Esophagus muscularis mucosa (tissue), 4 donors: ENCODE results near the gene GPR152. TPM values are rescaled to one million over a fixed set of nuclear protein-coding genes. Genes with fewer than 3 reads are reported as not detected.

Source experiments
- DNase-seq: peaks from one replicate; pipeline ENCODE4 v3.0.0-alpha.2; 2017; ENCODE audit errors: extremely low spot score
- H3K27ac ChIP-seq, 4 donors: fragments of 200-600 bp; sonication (generic); replicated peaks in 1 of 4; 1 replicate in 3 of 4; 2 replicates in 1 of 4; pipeline ENCODE4 v1.5.1; 2016 to 2019; ENCODE audit warnings: mild to moderate bottlenecking in 1 of 4
- H3K27me3 ChIP-seq, 4 donors: fragments of 200-600 bp; sonication (generic); one replicate each; pipeline versions ENCODE4 v1.5.1 to v1.6.0; 2016 to 2019
- H3K36me3 ChIP-seq, 4 donors: fragments of 200-600 bp; sonication (generic); one replicate each; pipeline ENCODE4 v1.5.1; 2016 to 2019
- H3K4me1 ChIP-seq, 4 donors: fragments of 200-600 bp; sonication (generic); one replicate each; pipeline ENCODE4 v1.5.1; 2016 to 2019
- H3K4me3 ChIP-seq, 4 donors: fragments of 200-600 bp; sonication (generic); 1 replicate in 2 of 4; 2 replicates in 2 of 4; pipeline ENCODE4 v1.5.1; 2016 to 2019; ENCODE audit warnings: mild to moderate bottlenecking in 4 of 4, moderate library complexity in 1 of 4
- H3K9me3 ChIP-seq, 4 donors: fragments of 200-600 bp; sonication (generic); 1 replicate in 3 of 4; 2 replicates in 1 of 4; pipeline ENCODE4 v1.5.1; 2016 to 2019
- EP300 ChIP-seq: sonication (generic); formaldehyde crosslinking; IDR thresholded peaks from one replicate; pipeline ENCODE4 v1.6.1; 2017; ENCODE audit warnings: antibody characterized with exemption
- POLR2A ChIP-seq: fragments of 450-650 bp; IDR thresholded peaks from one replicate; pipeline ENCODE4 v1.6.1; 2017; ENCODE audit warnings: antibody characterized with exemption, moderate library complexity, mild to moderate bottlenecking, low read depth
- POLR2AphosphoS5 ChIP-seq, 2 donors: sonication (generic); formaldehyde crosslinking; IDR thresholded peaks; one replicate each; pipeline ENCODE4 v1.6.1; 2017; ENCODE audit warnings: antibody characterized with exemption in 2 of 2
- WGBS: methylation state at CpG from one replicate; pipeline ENCODE4 v1.1.5; 2018; 5-methylcytosine and 5-hydroxymethylcytosine counted together
- intact Hi-C: fragments of 100-400 bp; cut with DNase I; formaldehyde crosslinking; loops from one replicate; pipeline ENCODE4 v1.15.1; 2023
- total RNA-seq, 4 donors: library from RNA; depleted of rRNA; stranded (reverse); fragments of >200 nt; gene quantifications; one replicate each; pipeline versions ENCODE4 v1.1.0 to v1.2.1, GENCODE V29; 2016
- TF ChIP-seq, protein P1 (sequence below), 3 experiments: fragments of 200-600 bp in 2 of 3; fragments of 450-650 bp in 1 of 3; sonication (generic) in 2 of 3; IDR thresholded peaks; one replicate each; pipeline ENCODE4 v1.5.1; 2017 to 2019; ENCODE audit warnings: antibody characterized with exemption in 3 of 3, mild to moderate bottlenecking in 2 of 3, moderate library complexity in 1 of 3

Gene GPR152
- total RNA-seq, 4 donors from 2014 or later: not detected

DNA sequence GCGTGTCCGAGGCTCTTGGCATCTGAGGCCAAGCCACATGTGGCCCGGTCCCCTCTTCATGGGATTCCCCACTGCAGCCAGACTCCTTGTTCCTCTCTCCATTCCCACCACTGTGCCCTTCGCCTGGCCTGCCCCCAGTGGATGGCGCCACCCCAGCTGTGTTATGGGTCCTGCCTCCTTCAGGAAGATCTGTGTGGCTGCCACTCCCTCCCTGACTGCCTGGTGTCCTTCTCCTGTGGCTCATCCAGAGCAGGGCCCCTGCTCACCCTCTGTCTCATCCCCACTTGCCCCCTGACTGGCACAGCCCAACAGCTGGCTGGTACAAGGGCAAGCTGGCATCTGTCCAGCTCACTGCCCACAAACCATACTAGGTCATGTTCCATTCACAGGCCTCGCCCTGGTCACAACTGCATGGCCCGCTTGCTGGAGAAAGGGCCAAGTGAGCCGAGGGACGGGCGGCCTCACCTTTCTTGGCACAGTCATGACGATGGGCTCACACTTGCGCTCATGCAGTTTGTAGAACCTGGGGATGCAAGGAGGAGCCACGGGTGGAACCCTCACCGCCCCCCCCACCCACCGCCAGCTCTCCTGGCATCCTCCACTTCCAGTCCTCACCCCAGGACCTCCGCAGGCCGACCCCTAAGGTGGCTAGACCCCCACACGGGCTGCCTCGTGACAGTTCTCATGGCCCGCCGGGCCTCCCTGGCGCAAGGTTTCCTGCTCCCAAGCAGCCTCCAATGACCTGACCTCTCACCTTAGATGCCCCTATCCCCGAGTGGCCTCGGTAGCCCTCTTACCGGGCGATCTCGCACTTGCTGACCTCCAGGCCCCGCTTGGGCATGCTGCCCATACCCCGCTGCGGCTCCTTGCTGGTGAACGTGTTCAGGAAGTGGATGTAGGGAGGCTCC is 13.0 kb downstream of the GPR152 start:
- intact Hi-C loops: no loop called here
- DNase-seq: no peak
- WGBS: 49% methylated on average over 9 of the region's 31 CpGs
- Histone ChIP-seq H3K27me3 (no peaks in the 10 kb centered on the region), H3K9me3 (no peaks in the 10 kb centered on the region), H3K36me3 (peaks cover 16 to 69% (median 60%) of the 10 kb centered on the region in 4 donors), H3K27ac (peak overlapping the region; percentile 45 to 61 (median 58)), H3K4me3 (no peak overlapping the region), H3K4me1 (peaks cover 24 to 78% (median 59%) of the 10 kb centered on the region in 4 donors)
- TF ChIP-seq POLR2AphosphoS5 (IDR thresholded peaks at IDR 0.05) (no peak), POLR2A (no peak), EP300 (no peak)
- TF ChIP-seq, protein P1, sequence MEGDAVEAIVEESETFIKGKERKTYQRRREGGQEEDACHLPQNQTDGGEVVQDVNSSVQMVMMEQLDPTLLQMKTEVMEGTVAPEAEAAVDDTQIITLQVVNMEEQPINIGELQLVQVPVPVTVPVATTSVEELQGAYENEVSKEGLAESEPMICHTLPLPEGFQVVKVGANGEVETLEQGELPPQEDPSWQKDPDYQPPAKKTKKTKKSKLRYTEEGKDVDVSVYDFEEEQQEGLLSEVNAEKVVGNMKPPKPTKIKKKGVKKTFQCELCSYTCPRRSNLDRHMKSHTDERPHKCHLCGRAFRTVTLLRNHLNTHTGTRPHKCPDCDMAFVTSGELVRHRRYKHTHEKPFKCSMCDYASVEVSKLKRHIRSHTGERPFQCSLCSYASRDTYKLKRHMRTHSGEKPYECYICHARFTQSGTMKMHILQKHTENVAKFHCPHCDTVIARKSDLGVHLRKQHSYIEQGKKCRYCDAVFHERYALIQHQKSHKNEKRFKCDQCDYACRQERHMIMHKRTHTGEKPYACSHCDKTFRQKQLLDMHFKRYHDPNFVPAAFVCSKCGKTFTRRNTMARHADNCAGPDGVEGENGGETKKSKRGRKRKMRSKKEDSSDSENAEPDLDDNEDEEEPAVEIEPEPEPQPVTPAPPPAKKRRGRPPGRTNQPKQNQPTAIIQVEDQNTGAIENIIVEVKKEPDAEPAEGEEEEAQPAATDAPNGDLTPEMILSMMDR (IDR thresholded peaks at IDR 0.05): no peak

DNA sequence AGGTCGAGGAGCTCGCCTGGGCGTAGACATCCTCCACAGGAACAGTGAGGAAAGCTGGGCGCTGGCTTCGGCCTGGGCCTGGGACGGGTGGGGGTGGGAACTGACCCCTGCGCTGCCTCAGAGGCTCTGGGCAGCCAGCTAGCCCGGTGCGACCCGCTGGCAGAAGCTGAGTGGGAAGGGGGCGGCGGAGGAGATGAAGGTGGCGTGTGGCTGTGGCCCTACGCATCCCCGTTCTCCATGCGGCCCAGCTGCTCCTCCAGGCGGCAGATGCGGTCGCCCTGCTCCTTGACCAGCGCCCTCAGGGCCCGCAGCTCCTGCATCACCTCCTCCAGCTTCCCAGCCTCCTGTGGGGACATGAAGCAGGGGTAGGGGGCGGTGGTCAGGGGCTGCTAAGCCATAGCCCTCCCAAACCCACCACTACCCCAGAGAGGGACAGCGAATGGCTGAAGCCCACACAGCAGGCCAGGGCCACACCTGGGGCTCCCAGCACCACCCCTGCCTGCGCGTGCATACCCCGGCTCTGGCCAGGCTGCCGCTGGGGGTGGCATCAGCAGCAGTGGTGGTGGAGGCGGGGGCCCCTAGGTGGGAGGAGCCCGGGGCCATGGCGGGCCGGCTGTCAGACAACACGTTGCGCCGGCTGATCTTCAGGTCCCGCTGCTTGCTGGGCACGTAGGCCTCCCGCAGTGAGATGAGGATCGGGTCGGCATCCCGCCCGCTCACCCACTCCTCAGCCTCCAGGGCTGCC is 14.2 kb downstream of the GPR152 start:
- TF ChIP-seq, protein P1 (IDR thresholded peaks at IDR 0.05): no peak
- no peak for TF ChIP-seq EP300
- TF ChIP-seq POLR2AphosphoS5 (IDR thresholded peaks at IDR 0.05): no peak
- no peak for TF ChIP-seq POLR2A
- Histone ChIP-seq H3K27me3 (no peaks in the 10 kb centered on the region), H3K36me3 (peaks cover 25 to 81% (median 73%) of the 10 kb centered on the region in 4 donors), H3K4me1 (peaks cover 24 to 70% (median 51%) of the 10 kb centered on the region in 4 donors), H3K27ac (peak overlapping the region in 3 of 4 donors; percentile 45 to 59 (median 57)), H3K9me3 (no peaks in the 10 kb centered on the region), H3K4me3 (peak overlapping the region in 2 of 4 donors; percentile 10 to 42)
- WGBS: 87% methylated on average over 6 of the region's 41 CpGs
- DNase-seq: no peak
- intact Hi-C loops: no loop called here

DNA sequence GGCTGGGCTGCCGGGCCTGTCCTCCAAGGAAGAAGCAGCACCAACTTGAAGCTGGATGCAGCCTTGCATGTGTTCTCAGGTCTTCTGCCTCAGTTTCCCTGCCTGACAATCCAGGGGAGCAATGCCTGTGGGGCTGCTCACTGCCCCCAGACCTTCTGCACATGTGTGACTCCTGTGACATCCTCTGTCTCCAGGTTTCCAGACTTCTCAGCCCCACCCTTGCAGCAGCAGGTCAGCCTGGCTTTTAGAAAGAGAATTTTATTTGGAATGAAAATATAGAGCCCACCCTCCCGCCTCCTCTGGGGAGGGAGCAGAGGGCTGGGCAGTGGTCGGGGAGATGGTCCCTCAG is 14.7 kb downstream of the GPR152 start:
- peaks cover 24 to 66% (median 49%) of the 10 kb centered on the region in 4 donors for H3K4me1 ChIP-seq
- no peaks in the 10 kb centered on the region for H3K27me3 ChIP-seq
- peak overlapping the region in 1 of 4 donors; percentile 18 for H3K27ac ChIP-seq
- TF ChIP-seq EP300 (no peak), POLR2A (no peak), POLR2AphosphoS5 (IDR thresholded peaks at IDR 0.05) (no peak)
- TF ChIP-seq, protein P1 (IDR thresholded peaks at IDR 0.05): no peak
- H3K9me3 ChIP-seq: no peaks in the 10 kb centered on the region
- intact Hi-C loops: no loop called here
- H3K36me3 ChIP-seq: peaks cover 31 to 87% (median 78%) of the 10 kb centered on the region in 4 donors
- no peak for DNase-seq
- H3K4me3 ChIP-seq: peak overlapping the region in 3 of 4 donors; percentile 1 to 42 (median 10)
- 100% methylated on average over 1 of the region's 3 CpGs for WGBS

DNA sequence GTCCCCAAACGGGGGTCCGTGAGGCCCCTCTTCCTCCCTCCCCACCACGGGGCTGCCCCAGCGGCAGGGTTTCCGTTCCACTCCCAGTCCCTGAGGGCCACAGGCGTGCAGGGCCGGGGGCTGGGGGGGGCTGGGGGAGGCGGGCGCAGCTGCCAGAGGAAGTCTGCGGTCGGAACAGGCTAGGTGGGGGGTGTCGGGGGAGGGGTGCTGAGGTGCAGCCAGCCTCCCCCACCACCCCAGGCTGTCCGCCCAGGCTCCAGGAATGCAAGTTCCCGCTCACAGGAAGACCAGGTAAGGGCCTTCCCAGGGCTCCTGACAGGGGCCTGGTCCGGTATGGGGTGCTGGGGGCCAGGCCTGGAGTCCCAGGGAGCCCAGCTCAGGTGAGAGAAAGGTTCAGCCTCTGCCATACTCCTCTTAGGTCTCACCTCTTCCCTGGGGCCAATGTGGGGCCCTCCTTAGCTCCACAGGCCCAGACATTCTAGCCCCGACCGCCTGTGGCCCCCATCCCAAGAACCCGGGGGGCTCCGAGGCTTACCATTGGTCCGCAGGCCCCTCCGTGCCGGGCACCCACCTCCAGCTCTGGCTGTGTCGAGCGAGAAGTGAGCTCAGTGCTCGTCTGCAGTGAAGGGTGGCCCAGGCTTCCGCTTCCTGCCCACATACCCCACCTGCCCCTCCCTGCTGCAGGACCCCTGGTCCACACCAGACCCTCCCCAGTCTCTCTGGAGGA is 15.3 kb downstream of the GPR152 start, which contains the start of gene PTPRCAP:
PTPRCAP (minus strand) TSS at position 601 of the 727 bp plus-strand sequence; CDS start at position 538, 63 bp downstream.
- TF ChIP-seq POLR2A: no peak
- Histone ChIP-seq H3K4me3 (peak within 1 kb of the TSS in 3 of 4 donors; percentile 1 to 42 (median 10)), H3K27ac (peak within 1 kb of the TSS; percentile 38 to 59 (median 50))

More for the DNA sequence above, 15.3 kb downstream of the GPR152 start, which contains the start of gene PTPRCAP:
- no peak for DNase-seq
- peaks cover 19 to 61% (median 43%) of the 10 kb centered on the region in 4 donors for H3K4me1 ChIP-seq
- intact Hi-C loops: no loop called here
- WGBS: 71% methylated on average over 14 of the region's 26 CpGs
- H3K9me3 ChIP-seq: no peaks in the 10 kb centered on the region
- no peaks in the 10 kb centered on the region for H3K27me3 ChIP-seq
- H3K36me3 ChIP-seq: peaks cover 35 to 91% (median 83%) of the 10 kb centered on the region in 4 donors
